HG02588 (cell line): ENCODE results near the gene USE1.
"Not testable (repeated sequence)": the region's sequence is repeated elsewhere in the genome, so short reads cannot be mapped to it uniquely, and the experiment has no call there.

Experiments used
- ATAC-seq: cut with Tn5 transposase; IDR thresholded peaks from one replicate; pipeline ENCODE4 v1.9.1; 2021; ENCODE audit warnings: mild to moderate bottlenecking, moderate library complexity; ENCODE audit not compliant: unreplicated experiment

USE1 gene, protein sequence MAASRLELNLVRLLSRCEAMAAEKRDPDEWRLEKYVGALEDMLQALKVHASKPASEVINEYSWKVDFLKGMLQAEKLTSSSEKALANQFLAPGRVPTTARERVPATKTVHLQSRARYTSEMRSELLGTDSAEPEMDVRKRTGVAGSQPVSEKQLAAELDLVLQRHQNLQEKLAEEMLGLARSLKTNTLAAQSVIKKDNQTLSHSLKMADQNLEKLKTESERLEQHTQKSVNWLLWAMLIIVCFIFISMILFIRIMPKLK

DNA sequence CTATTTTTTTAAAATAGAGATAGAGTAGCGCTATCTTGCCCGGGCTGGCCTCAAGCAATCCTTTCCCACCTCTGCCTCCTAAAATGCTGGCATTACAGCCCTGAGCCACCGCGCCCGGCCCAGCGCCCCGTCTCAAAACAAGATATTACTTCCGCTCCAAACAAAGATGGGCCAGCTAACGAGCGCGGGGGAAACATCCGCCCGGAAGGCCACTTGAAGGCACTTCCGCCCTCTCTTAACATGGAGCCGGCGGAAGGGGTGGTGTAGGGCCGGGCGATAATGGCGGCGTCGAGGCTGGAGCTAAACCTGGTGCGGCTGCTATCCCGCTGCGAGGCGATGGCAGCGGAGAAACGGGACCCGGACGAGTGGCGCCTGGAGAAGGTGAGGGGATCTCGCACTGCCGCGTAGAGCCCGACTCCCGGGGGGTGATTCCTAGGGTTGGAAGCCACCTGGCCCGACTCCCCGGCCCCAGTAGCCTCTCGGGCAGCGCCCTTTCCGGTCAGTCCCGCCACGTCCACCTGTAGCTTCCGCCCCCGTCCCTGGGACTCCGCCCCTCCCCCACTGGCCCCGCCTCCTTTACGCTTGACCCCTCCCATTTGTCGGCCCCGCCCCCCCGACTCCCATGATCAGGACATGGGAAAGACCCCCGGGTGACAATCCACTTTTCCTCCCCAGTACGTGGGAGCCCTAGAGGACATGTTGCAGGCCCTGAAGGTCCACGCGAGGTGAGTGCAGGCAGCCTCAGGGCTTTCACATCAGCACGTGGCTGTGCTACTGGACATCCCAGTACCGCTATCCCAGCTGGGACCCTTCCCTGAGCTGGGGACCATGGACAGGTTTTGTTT, at the start of gene USE1:
USE1 (plus strand) TSS at position 231 of the 845 bp plus-strand sequence; CDS start at position 280, 49 bp downstream.
- ATAC-seq, result peak; percentile 71

DNA sequence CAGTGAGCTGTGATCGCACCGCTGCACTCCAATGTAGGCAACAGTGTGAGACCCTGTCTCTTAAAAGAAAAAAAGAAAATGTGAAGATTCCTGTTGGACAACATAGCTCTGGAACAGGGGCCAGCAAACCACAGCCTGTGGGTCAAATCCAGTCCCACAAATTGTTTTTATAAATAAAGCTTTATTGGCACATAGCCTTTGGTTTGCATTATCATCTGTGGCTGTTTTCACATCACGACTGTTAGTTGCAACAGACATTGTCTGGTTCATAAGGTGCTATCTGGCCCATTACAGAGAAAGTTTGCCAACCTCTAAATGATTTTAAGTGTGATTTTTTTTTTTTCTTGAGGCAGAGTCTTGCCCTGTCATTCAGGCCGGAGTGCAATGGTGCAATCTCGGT, 49.4 kb upstream of the USE1 start:
- ATAC-seq, result no peak

DNA sequence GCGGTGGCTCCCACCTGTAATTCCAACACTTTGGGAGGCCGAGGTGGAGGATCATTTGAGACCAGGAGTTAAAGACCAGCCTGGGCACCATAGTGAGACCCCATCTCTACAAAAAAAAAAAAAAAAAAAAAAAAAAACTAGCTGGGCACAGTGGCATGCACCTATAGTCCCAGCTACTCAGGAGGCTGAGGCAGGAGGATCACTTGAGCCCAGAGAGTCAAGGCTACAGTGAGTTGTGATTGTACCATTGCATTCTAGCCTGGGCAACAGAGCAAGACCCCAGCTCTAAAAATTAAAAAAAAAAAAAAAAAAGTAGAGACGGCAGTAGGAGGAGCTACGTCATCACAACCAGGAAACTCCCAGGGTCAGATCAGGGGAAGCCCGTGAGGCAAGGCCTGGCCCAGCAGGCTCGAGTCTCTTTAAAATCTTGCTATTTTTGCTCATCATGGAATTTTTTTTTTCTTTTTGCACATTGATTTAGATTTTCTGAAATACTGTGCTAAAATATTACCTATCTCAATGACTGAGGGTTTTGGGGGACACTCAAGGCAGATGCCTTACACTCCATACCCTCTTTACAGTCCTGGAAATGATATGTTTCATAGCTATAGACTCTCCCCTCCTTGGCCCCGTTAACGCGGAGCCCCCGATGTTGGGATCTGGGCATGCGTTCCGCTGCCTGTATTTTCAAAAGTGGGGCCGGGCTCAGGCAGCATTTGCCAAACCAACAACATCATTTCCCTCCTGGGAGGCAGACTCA, 44.4 kb upstream of the USE1 start:
- ATAC-seq, result no peak

DNA sequence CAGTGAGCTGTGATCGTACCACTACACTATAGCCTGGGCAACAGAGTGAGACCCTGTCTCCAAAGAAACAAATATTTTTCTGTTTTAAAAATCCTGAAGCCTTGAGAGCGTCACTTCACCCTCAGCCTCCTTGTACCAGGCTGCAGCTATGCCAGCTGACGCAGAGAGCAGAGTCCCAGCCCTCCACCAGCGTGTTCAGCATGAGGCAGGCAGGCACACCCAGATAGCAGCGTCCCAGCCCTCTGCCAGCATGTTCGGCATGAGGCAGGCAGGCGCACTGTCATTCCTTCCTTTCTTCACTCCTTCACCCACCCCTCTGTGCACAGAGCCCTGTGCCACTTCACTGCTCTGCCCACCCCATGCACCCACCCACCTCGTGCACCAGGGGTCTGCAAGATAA, 43.3 kb upstream of the USE1 start:
- no peak for ATAC-seq

DNA sequence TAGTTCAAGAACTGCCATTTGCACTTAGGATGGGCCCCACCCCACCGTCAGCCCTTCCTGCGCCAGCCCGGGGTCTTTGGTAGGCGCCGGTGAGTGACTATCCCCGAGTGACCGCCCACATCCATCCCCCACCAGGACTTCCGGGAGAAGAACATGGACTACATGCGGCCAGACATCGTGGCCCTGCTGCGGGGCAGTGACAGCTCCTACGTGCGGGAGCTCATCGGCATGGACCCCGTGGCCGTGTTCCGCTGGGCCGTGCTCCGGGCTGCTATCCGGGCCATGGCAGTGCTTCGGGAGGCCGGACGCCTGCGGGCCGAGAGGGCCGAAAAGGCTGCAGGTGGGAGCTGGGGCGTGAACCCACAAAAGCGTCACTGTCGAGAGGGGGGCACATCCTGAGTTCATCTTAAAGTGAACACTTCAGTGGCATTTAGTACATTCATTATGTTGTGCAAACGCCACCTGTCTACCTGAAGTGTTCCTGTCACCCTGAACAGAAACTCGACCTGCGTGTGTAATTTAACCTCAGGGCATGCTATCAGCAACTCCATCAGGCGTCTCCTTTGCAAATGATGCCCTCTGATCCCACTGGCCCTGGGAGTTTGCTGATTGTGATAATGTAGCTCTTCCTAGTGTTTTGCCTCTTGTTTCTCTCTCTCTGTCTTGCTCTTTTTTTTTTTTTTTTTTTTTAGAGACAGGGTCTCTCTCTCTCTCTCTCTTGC, 42.4 kb upstream of the USE1 start:
- no peak for ATAC-seq

DNA sequence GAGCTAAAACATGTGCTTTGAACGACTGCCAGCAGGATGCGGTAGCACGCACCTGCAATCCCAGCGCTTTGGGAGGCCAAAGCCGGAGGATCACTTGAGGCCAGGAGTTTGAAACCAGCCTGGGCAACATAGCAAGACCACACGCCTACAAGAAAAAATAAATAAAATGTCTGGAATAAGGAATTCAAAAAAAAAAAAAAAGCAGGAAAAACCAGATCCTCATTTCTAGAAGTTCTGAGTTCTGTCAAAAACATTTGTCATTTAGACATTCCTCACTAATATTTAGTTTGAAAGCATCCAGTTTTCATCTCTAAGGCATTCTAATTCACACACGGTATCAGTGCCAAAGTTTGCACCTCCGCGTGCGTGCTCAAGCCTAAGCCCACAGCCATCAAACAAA, 36.9 kb upstream of the USE1 start:
- no peak for ATAC-seq

DNA sequence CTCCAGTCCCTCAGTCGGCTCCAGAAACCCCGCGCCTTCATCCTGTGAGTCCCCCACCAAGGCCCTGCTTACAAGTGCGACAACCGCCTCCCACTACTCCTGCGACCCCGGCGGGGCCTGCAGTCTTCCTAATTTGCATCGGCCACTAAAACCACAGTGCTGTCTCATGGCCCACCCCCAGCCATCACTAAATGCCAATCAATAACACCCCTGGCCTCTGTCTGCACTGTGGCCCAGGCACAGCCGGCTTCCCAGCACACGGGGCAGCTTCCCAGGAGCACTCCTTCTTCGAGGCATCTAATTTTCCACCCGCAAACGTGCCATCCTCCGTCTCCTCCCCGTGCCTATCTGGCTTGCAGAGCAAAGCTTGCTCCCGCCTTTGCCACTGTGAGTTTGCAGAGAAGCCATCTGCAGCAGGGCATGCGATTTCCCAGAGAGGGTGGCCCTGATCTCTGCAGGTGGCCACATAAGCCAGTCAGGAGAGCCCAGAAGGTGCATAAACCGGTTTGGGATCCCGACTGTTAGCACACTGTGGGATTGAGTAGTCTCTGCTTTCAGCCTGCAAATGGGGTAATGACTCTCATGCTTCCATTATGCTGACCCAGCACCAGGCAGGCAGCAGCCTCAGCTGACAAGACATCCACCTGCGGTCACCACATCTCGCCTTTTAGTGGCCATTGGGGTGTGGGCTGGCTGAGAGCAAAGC, 34.0 kb upstream of the USE1 start:
- no peak for ATAC-seq

DNA sequence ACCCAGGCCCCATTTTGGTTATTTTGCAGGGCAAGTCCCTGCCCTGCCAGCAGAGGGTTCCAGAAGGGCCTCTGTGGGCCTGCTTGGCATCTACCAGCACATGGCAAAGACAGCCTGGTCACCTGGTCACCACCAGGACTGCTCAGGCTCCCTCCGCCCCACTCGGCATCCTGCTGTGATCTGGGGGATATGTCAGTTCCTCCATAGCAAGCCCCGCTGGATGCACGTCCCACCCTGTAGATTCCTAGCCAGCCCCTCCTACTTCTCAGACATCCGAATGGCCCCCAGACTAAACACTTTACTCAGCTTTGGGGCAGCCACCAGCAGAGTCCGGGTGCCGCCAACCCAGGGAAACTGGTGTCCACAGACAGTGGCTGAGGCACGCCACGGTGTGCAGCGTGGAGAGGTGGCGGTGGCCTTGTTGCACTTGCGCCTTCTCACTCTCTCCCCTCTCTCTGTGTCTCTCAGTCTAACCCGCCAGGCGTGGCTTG, 31.8 kb upstream of the USE1 start:
- ATAC-seq, result no peak

DNA sequence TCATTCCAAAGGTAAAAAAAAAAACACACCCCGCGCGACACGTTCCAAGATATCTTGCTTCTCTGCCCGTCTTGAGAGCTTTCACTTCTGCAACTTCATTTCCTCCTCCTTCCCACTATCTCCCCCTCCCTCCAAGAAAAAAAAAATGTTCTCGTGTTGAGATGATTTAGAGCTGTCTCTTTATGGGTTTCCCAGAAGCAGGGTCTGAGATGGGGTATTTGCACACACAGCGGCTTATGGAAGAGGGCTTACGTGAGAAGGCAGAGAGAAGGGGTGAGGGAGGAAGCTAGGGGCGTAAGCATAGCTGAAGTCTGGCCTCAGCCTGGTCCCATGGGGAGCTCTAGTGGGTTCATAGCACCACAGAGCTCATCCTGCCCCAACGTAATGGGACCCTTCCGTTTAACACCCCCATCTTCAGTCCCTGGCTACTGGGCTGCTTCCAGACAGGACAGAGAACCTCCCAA, 31.3 kb upstream of the USE1 start:
- no peak for ATAC-seq

DNA sequence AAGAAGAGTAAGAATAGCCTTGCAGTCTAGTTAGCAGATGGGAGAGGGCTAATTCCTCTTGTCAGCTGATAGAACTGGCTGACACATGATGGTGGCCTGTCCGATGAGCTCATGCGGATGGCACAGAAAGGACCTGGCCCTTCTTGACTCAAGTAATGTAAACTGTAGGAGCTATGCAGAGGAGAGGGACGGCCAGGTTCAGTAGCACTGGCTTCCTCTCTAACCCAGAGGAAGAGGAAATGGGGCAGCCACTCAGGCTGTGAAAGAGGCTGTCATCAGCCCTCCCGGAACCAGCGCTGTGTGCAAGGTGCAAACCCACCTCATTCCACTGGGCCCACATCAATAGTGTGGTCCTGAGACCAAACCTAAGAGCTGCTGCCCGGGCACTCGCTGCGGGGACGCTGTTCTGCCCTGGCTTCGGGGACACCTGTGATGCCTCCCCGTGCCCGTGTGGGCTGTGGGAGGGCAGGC, 30.8 kb upstream of the USE1 start:
- no peak for ATAC-seq

DNA sequence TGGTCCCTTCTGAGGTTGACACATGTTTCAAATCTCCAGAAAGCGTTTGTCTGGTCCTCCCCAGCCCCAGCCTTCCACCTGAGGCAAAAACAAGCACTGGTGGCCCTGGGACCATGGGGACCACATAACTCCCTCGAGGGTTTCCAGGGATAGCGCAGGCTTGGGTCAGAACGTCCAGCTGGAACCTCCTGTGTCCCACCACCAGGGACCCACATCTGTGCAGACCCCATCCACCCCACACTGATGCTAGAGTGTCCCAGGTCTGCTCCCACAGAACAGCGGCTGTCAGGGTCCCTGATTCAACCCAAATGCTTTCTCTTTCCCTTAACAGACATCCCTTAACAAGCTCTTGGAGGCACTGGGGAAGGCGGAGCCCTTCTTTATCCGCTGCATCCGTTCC, 29.6 kb upstream of the USE1 start:
- no peak for ATAC-seq

DNA sequence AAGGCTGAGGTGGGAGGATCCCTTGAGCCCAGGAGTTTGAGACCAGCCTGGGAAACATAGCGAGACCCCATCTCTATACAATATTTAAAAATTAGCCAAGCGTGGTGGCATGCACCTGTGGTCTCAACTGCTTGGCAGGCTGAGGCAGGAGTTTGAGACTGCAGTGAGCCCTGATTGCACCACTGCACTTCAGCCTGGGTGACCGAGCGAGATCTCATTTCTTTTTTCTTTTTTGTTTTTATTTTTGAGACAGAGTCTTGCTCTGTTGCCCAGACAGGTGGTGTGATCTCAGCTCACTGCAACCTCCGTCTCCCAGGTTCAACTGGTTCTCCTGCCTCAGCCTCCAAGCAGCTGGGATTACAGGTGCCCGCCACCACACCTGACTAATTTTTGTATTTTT, 23.4 kb upstream of the USE1 start:
- not testable (repeated sequence) for ATAC-seq

DNA sequence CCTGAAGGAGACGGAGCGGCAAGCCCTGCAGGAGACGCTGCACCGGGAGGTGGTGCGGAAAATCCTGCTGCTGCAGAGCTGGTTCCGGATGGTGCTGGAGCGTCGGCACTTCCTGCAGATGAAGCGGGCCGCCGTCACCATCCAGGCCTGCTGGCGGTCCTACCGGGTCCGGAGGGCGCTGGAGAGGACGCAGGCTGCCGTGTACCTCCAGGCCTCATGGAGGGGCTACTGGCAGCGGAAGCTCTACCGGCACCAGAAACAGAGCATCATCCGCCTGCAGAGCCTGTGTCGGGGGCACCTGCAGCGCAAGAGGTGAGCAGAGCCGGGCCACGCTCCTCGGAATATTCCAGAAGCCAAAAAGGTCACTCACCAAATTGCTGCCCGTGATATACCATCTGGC, 22.4 kb upstream of the USE1 start:
- no peak for ATAC-seq

DNA sequence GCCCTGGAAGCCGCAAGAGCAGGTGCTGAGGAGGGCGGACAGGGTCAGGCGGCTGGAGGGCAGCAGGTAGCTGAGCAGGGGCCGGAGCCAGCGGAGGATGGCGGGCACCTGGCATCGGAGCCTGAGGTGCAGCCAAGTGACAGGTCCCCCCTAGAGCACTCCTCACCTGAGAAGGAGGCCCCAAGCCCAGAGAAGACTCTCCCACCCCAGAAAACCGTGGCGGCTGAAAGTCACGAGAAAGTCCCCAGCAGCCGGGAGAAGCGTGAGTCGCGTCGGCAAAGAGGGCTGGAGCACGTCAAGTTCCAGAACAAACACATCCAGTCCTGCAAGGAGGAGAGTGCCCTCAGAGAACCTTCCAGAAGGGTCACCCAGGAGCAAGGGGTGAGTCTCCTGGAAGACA, 20.5 kb upstream of the USE1 start:
- no peak for ATAC-seq

DNA sequence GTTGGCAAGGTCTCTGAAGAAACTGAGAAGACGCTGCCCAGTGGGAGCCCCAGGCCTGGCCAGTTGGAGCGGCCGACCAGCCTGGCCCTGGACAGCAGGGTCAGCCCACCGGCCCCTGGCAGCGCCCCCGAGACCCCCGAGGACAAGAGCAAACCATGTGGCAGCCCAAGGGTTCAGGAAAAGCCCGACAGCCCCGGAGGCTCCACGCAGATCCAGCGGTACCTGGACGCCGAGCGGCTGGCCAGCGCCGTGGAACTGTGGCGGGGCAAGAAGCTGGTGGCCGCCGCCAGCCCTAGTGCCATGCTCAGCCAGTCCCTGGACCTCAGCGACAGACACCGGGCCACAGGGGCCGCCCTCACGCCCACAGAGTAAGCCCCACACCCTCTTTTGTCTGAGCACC, 20.1 kb upstream of the USE1 start:
- no peak for ATAC-seq

DNA sequence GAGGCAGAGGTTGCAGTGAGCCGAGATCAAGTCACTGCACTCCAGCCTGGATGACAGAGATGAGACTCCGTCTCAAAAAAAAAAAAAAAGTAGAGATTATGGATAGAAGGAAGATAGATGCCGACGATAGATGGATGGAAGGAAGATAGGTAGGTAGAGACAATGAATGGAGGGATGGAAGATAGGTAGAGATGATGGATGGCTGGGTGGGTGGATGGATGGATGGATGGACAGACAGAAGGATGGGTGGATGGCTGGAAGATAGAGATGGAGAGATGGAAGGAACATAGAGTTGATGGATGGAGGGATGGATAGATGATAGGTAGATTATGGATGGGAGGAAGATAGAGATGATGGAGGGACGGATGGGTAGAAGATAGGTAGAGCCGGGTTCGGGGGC, 18.5 kb upstream of the USE1 start:
- ATAC-seq, result no peak

DNA sequence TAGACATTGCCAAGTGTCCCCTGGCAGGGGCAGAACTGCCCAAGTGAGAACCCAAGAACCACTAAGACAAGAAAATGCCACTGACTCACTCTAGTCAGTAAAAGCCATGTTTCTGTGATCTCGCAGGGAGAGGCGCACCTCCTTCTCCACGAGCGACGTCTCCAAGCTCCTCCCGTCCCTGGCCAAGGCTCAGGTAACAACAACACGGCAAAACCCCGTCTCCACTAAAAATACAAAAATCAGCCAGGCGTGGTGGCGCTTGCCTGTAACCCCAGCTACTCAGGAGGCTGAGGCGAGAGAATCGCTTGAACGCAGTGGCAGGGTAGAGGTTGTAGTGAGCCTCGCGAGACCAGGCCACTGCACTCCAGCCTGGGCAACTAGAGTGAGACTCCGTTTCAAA, 17.5 kb upstream of the USE1 start:
- no peak for ATAC-seq

DNA sequence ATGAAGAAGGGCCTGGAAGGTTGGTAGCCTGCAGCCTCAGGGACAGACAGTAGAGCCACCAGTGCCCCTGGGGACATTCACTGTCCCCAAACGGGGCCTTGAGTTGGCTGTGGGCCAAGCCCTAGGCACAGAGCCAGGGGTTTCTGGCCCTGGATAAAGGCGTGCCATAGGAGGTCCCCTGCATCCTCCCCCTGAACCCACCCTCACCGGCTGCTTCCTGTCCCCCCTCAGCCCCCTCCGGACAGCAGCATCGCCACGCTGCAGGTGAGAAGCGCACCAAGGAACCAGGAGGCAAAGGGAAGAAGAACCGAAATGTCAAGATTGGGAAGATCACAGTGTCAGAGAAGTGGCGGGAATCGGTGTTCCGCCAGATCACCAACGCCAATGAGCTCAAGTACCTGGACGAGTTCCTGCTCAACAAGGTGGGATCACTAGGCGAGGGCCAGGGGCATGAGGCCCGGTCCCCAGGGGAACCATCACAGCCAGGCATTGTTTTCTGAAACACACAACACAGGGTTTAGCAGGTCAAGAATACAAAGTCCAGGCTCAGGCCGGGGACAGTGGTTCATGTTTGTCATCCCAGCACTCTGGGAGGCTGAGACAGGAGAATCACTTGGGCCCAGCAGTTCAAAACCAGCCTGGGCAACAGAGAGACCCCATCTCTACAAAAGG, 14.6 kb upstream of the USE1 start:
- no peak for ATAC-seq

DNA sequence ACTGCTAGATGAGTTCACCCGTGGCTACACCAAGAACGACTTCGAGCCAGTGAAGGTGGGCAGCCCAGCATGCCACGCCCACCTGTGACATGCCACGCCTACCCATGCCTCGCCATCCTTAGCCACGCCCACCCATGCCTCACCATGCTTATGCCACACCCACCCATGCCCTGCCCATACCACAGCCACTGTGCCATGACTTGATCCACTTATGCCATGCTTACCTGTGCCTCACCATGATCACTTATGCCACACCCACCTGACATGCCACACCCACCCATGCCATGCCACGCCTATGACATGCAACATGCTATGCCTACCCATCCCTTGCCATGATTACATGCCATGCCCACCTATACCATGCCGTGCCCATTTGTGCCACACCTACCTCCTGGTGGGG, 12.9 kb upstream of the USE1 start:
- ATAC-seq, result no peak

DNA sequence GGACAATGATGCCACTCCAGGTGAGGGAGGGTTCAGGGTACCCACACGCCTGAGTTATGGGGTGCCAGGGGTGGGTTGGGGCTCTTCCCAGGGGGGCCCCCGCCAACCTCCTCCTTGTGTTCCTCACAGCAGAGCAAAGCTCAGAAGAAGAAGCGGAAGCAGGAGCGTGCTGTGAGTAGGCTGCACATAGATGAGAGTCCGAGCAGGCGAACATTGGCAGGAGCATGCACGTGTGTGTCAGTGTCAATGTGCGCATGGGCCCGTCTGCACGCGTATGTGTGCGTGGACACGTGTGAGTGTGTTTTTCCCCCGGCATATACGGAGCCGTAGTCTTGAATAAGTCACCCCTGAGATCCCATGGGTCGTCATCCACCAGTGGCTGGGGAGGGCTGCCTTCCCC, 12.4 kb upstream of the USE1 start:
- ATAC-seq, result no peak
